H1 (cell line): ENCODE measurements around the gene CYP39A1. TPM values are rescaled to one million over a fixed set of nuclear protein-coding genes. Genes with fewer than 3 reads are reported as not detected.

Source experiments
- CTCF ChIA-PET: fragments of 300-600 bp; sonication (Branson Sonifier 250); formaldehyde crosslinking; loops from one replicate; lab custom pipeline; 2021; ENCODE audit not compliant: partially characterized antibody; lab: Charles Lee
- POLR2A ChIA-PET: fragments of 300-600 bp; sonication (Branson Sonifier 250); formaldehyde crosslinking; loops from one replicate; lab custom pipeline; 2021; ENCODE audit warnings: inconsistent platforms; ENCODE audit not compliant: partially characterized antibody; lab: Charles Lee
- DNase-seq, 2 experiments: peaks; one replicate each; pipeline versions ENCODE4 v3.0.0 to v3.0.0-alpha.2; 2010 to 2022; ENCODE audit warnings: low spot score in 2 of 2, low read depth in 1 of 2, mixed read lengths in 1 of 2
- FAIRE-seq: peaks from 2 replicates; lab custom pipeline; 2011; peaks lifted over from hg19 to GRCh38; lab: Jason Lieb, UNC
- H2AFZ ChIP-seq: 2 replicates; pipeline ENCODE4 v1.8.1; 2012; ENCODE audit warnings: low read length, inconsistent platforms
- H2AK5ac ChIP-seq: 2 replicates; pipeline ENCODE4 v1.6.1; 2013; ENCODE audit warnings: low read depth, low read length
- H2BK120ac ChIP-seq: replicated peaks from 2 replicates; pipeline ENCODE3; 2013; ENCODE audit warnings: low read depth, low read length, inconsistent platforms
- H2BK12ac ChIP-seq: 2 replicates; pipeline ENCODE4 v1.6.1; 2013; ENCODE audit warnings: low read depth, low read length
- H2BK15ac ChIP-seq: 2 replicates; pipeline ENCODE4 v1.6.1; 2013; ENCODE audit warnings: low read length
- H2BK20ac ChIP-seq: 2 replicates; pipeline ENCODE4 v1.6.1; 2013; ENCODE audit warnings: low read length
- H2BK5ac ChIP-seq: 2 replicates; pipeline ENCODE4 v1.6.1; 2013; ENCODE audit warnings: low read depth, low read length
- H3K14ac ChIP-seq: 2 replicates; pipeline ENCODE4 v1.6.1; 2013; ENCODE audit warnings: inconsistent platforms; ENCODE audit not compliant: insufficient read length
- H3K18ac ChIP-seq: 2 replicates; pipeline ENCODE4 v1.6.1; 2013; ENCODE audit warnings: low read length; ENCODE audit errors: extremely low read depth
- H3K23ac ChIP-seq: 2 replicates; pipeline ENCODE4 v1.6.1; 2013; ENCODE audit warnings: inconsistent platforms; ENCODE audit not compliant: insufficient read length
- H3K23me2 ChIP-seq: 2 replicates; pipeline ENCODE4 v1.6.1; 2013; ENCODE audit warnings: low read depth, low read length
- H3K27ac ChIP-seq: 2 replicates; pipeline ENCODE4 v1.6.1; 2011; ENCODE audit warnings: low read depth, low read length, inconsistent platforms
- H3K27me3 ChIP-seq, 4 experiments: replicated peaks in 1 of 4; 1 replicate in 1 of 4; 2 replicates in 3 of 4; pipeline versions ENCODE4 v1.6.1 to v1.8.1; 2011 to 2013; ENCODE audit warnings: low read length in 3 of 4, mild to moderate bottlenecking in 3 of 4, inconsistent platforms in 2 of 4, mixed read lengths in 2 of 4, moderate library complexity in 1 of 4; ENCODE audit not compliant: control insufficient read depth in 3 of 4, insufficient read depth in 3 of 4; ENCODE audit errors: extremely low read depth in 1 of 4
- H3K36me3 ChIP-seq, 4 experiments: 2 replicates each; pipeline versions ENCODE4 v1.6.1 to v1.8.1; 2011 to 2013; ENCODE audit warnings: mild to moderate bottlenecking in 4 of 4, low read length in 3 of 4, moderate library complexity in 2 of 4, control low read depth in 1 of 4, inconsistent platforms in 1 of 4; ENCODE audit not compliant: insufficient read depth in 4 of 4, control insufficient read depth in 2 of 4
- H3K4ac ChIP-seq: replicated peaks from 2 replicates; pipeline ENCODE3; 2013; ENCODE audit warnings: low read length, low read depth, mixed read lengths, inconsistent platforms; ENCODE audit not compliant: insufficient read length
- H3K4me1 ChIP-seq, 4 experiments: replicated peaks in 1 of 4; 1 replicate in 1 of 4; 2 replicates in 3 of 4; pipeline versions ENCODE4 v1.6.1 to v1.8.1; 2011 to 2013; ENCODE audit warnings: low read length in 3 of 4, inconsistent platforms in 2 of 4, mixed read lengths in 1 of 4; ENCODE audit not compliant: insufficient read depth in 4 of 4, control insufficient read depth in 3 of 4
- H3K4me2 ChIP-seq, 2 experiments: 2 replicates each; pipeline versions ENCODE4 v1.6.1 to v1.8.1; 2011 to 2013; ENCODE audit warnings: low read depth in 2 of 2, low read length in 2 of 2, control low read depth in 1 of 2, inconsistent platforms in 1 of 2, mild to moderate bottlenecking in 1 of 2; ENCODE audit not compliant: insufficient read depth in 1 of 2
- H3K4me3 ChIP-seq, 4 experiments: fragments of 200-600, 300-600 bp in 1 of 4; sonication (generic), shearing (Covaris generic), sonication (Bioruptor Twin) in 1 of 4; 2 replicates each; pipeline versions ENCODE4 v1.5.1 to v1.8.1; 2011 to 2016; ENCODE audit warnings: low read length in 4 of 4, low read depth in 3 of 4, control low read depth in 2 of 4, inconsistent platforms in 2 of 4, mild to moderate bottlenecking in 2 of 4, mixed read lengths in 1 of 4, moderate library complexity in 1 of 4; ENCODE audit not compliant: insufficient read depth in 2 of 4; ENCODE audit errors: extremely low read depth in 1 of 4
- H3K56ac ChIP-seq: replicated peaks from 2 replicates; pipeline ENCODE3; 2013; ENCODE audit warnings: low read depth, mild to moderate bottlenecking, mixed read lengths, low read length, inconsistent platforms; ENCODE audit not compliant: insufficient read length
- H3K79me1 ChIP-seq: 2 replicates; pipeline ENCODE4 v1.6.1; 2013; ENCODE audit warnings: low read depth, low read length, control low read depth
- H3K79me2 ChIP-seq, 2 experiments: 2 replicates each; pipeline versions ENCODE4 v1.6.1 to v1.8.1; 2012 to 2013; ENCODE audit warnings: low read length in 2 of 2, mild to moderate bottlenecking in 2 of 2, inconsistent platforms in 1 of 2; ENCODE audit not compliant: insufficient read depth in 2 of 2, control insufficient read depth in 1 of 2
- H3K9ac ChIP-seq, 4 experiments: replicated peaks in 1 of 4; 1 replicate in 1 of 4; 2 replicates in 3 of 4; pipeline versions ENCODE4 v1.6.1 to v1.8.1; 2011 to 2013; ENCODE audit warnings: low read depth in 3 of 4, low read length in 3 of 4, control low read depth in 2 of 4, mild to moderate bottlenecking in 2 of 4, moderate library complexity in 2 of 4, inconsistent platforms in 1 of 4; ENCODE audit errors: extremely low read depth in 1 of 4
- H3K9me3 ChIP-seq, 2 experiments: 2 replicates each; pipeline versions ENCODE4 v1.6.1 to v1.8.1; 2012 to 2013; ENCODE audit warnings: mild to moderate bottlenecking in 2 of 2, moderate library complexity in 2 of 2, control low read depth in 1 of 2, inconsistent platforms in 1 of 2, low read depth in 1 of 2, low read length in 1 of 2, mixed read lengths in 1 of 2; ENCODE audit not compliant: insufficient read depth in 2 of 2
- H4K20me1 ChIP-seq, 2 experiments: replicated peaks in 1 of 2; 2 replicates each; pipeline versions ENCODE3 to v1.8.1; 2011 to 2013; ENCODE audit warnings: inconsistent platforms in 2 of 2, low read length in 2 of 2, mild to moderate bottlenecking in 1 of 2; ENCODE audit not compliant: insufficient read depth in 2 of 2, control insufficient read depth in 1 of 2
- H4K5ac ChIP-seq: 2 replicates; pipeline ENCODE4 v1.6.1; 2013; ENCODE audit warnings: low read length, low read depth, mixed read lengths, inconsistent platforms; ENCODE audit not compliant: insufficient read length
- H4K8ac ChIP-seq: 2 replicates; pipeline ENCODE4 v1.8.0; 2013; ENCODE audit warnings: mild to moderate bottlenecking, moderate library complexity, low read length, inconsistent platforms; ENCODE audit not compliant: insufficient read depth; ENCODE audit errors: extremely low read depth
- H4K91ac ChIP-seq: replicated peaks from 2 replicates; pipeline ENCODE3; 2013; ENCODE audit warnings: low read length, mixed read lengths, inconsistent platforms; ENCODE audit not compliant: insufficient read length
- ASH2L ChIP-seq: fragments of 200-600, 300-600 bp; sonication (generic); IDR thresholded peaks from one replicate; pipeline ENCODE4 v1.7.1; 2017; ENCODE audit warnings: low read length
- BACH1 ChIP-seq: IDR thresholded peaks from 2 replicates; pipeline ENCODE4 v1.6.1; 2012; ENCODE audit warnings: low read length, improper control_type of control experiment
- BRCA1 ChIP-seq: IDR thresholded peaks from 2 replicates; pipeline ENCODE4 v1.6.1; 2012; ENCODE audit warnings: low read depth, low read length, improper control_type of control experiment
- CBX5 ChIP-seq: fragments of 300-800, 300-1000 bp; sonication (generic); IDR thresholded peaks from 2 replicates; pipeline ENCODE4 v1.7.1; 2016; ENCODE audit warnings: antibody characterized with exemption, low read length, low read depth
- CBX8 ChIP-seq: fragments of 300-800, 300-1000 bp; sonication (generic); IDR thresholded peaks from 2 replicates; pipeline ENCODE4 v1.7.1; 2016; ENCODE audit warnings: low read depth, low read length, borderline replicate concordance
- EGR1 ChIP-seq: IDR thresholded peaks from 2 replicates; pipeline ENCODE4 v1.6.1; 2011; ENCODE audit warnings: low read depth, low read length, borderline replicate concordance
- JUN ChIP-seq: IDR thresholded peaks from 2 replicates; pipeline ENCODE4 v1.6.1; 2011; ENCODE audit warnings: low read depth, mild to moderate bottlenecking, improper control_type of control experiment, low read length
- NANOG ChIP-seq: IDR thresholded peaks from 2 replicates; pipeline ENCODE4 v1.6.1; 2011; ENCODE audit warnings: low read length, low read depth, mild to moderate bottlenecking, inconsistent platforms; ENCODE audit not compliant: insufficient read depth, poor library complexity, severe bottlenecking
- NRF1 ChIP-seq: IDR thresholded peaks from 2 replicates; pipeline ENCODE4 v1.6.1; 2011; ENCODE audit warnings: mild to moderate bottlenecking, low read depth, low read length, improper control_type of control experiment
- PHF8 ChIP-seq: fragments of 200-600 bp; sonication (generic); conservative IDR thresholded peaks from 2 replicates; pipeline ENCODE4 v1.7.1; 2012; ENCODE audit warnings: low read depth, mild to moderate bottlenecking, inconsistent platforms, low read length, moderate library complexity
- POLR2A ChIP-seq, 2 experiments: IDR thresholded peaks; 1 replicate in 1 of 2; 2 replicates in 1 of 2; pipeline ENCODE4 v1.6.1; 2011; ENCODE audit warnings: low read depth in 2 of 2, low read length in 2 of 2, mild to moderate bottlenecking in 2 of 2; ENCODE audit errors: control extremely low read depth in 1 of 2
- RBBP5 ChIP-seq: IDR thresholded peaks from 2 replicates; pipeline ENCODE4 v1.7.1; 2012; ENCODE audit warnings: low read depth, mild to moderate bottlenecking, inconsistent platforms, low read length, moderate library complexity, borderline replicate concordance
- SP1 ChIP-seq: IDR thresholded peaks from 2 replicates; pipeline ENCODE4 v1.6.1; 2011; ENCODE audit warnings: low read depth, low read length
- SP4 ChIP-seq: IDR thresholded peaks from 2 replicates; pipeline ENCODE4 v1.6.1; 2012; ENCODE audit warnings: low read length, inconsistent platforms
- TBP ChIP-seq: IDR thresholded peaks from 2 replicates; pipeline ENCODE4 v1.6.1; 2011; ENCODE audit warnings: low read depth, low read length, improper control_type of control experiment
- WGBS, 2 experiments: shearing (Covaris generic) in 1 of 2; methylation state at CpG; one replicate each; pipeline versions ENCODE4 v1.1.6 to v1.1.7; 2013 to 2015; ENCODE audit warnings: low lambda C conversion rate in 2 of 2, mixed read lengths in 2 of 2, inconsistent platforms in 1 of 2, low coverage in 1 of 2, missing lambda C conversion rate in 1 of 2; ENCODE audit not compliant: insufficient replicate concordance in 2 of 2, insufficient coverage in 1 of 2, insufficient read length in 1 of 2; ENCODE audit errors: extremely low coverage in 1 of 2, missing lambda C conversion rate in 1 of 2; 5-methylcytosine and 5-hydroxymethylcytosine counted together
- polyA plus RNA-seq, 7 experiments: library from polyadenylated mRNA; depleted of rRNA in 3 of 7; stranded (reverse) in 5 of 7; unstranded in 2 of 7; fragments of >200 nt in 5 of 7; fragments of 200-250 nt in 2 of 7; gene quantifications; 1 replicate in 5 of 7; 2 replicates in 1 of 7; 4 replicates in 1 of 7; pipeline versions ENCODE4 v1.2.1 to v1.2.3, GENCODE V29; 2011 to 2013; ENCODE audit warnings: missing spikeins in 2 of 7, mixed read lengths in 2 of 7
- total RNA-seq: library from RNA; stranded (reverse); fragmentation: NEBNext Ultra II Directional; extraction: Animal tissue kit (Norgen Biotek cat#: 25700); gene quantifications from 2 replicates; pipeline ENCODE4 v1.2.1, GENCODE V29; 2021

Gene CYP39A1
- total and polyA plus RNA-seq, 2 of the 8 experiments (the other 6 are each of a cell fraction or from before 2014, with no cell fraction given), result 0.71 to 2.4 TPM

DNA sequence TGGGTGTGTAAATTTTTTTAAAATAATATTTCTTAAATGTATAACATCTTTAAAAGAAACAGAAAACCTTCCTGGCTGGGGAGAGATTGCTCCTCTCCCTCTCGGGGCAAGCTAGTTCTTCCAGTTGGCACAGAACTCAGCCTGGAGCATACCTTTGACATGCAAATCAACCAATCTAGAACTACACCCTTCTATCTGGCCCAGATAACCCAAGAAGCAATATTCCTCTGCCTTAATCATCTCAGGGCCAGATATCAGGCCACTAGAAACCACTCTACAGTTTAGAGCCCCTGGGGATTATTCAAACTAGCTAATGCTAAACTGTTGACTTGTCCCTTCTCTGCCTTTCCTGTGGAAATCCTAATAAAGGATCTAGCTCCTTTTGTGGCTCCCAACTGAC, 33.9 kb downstream of the CYP39A1 start:
- no peak overlapping the region for H2AFZ ChIP-seq
- H2BK5ac ChIP-seq, result no peak overlapping the region
- CTCF ChIA-PET, result interaction anchor here (1.6 to 2.3 kb wide), 2 partner anchors 37 to 397 kb away, joined by 3 to 7 read pairs; no protein-coding TSS in a partner anchor
- H3K79me1 ChIP-seq, result no peaks in the 10 kb centered on the region
- H3K36me3 ChIP-seq, result no peaks in the 10 kb centered on the region
- no peaks in the 10 kb centered on the region for H4K20me1 ChIP-seq
- H2BK15ac ChIP-seq, result no peak overlapping the region
- H3K4me2 ChIP-seq, result no peak overlapping the region
- POLR2A ChIA-PET, result no interaction called here
- no peaks in the 10 kb centered on the region for H3K9me3 ChIP-seq
- H2AK5ac ChIP-seq, result no peak overlapping the region
- H3K79me2 ChIP-seq, result no peaks in the 10 kb centered on the region
- no peak overlapping the region for H2BK12ac ChIP-seq
- no peak overlapping the region for H3K27ac ChIP-seq
- no peak overlapping the region for H3K4ac ChIP-seq
- H4K5ac ChIP-seq, result no peak overlapping the region
- 94% methylated on average over 1 of the region's 1 CpG; no CpG with 5 or more reads in 1 of the 2 experiments for WGBS, 2 experiments
- H3K4me3 ChIP-seq, result no peak overlapping the region
- FAIRE-seq, result no peak
- no peak overlapping the region for H4K91ac ChIP-seq
- H2BK20ac ChIP-seq, result no peak overlapping the region
- no peak overlapping the region for H2BK120ac ChIP-seq
- no peak overlapping the region for H3K56ac ChIP-seq
- no peak overlapping the region for H3K9ac ChIP-seq
- H3K14ac ChIP-seq, result no peak overlapping the region
- no peak overlapping the region for H3K18ac ChIP-seq
- H3K27me3 ChIP-seq, result no peaks in the 10 kb centered on the region; a peak in 1 of 7 replicates
- H4K8ac ChIP-seq, result no peak overlapping the region
- H3K23me2 ChIP-seq, result no peaks in the 10 kb centered on the region
- TF ChIP-seq SP1, result no peak
- no peak for TF ChIP-seq CBX5
- TF ChIP-seq TBP, result no peak
- TF ChIP-seq CBX8, result no peak
- TF ChIP-seq BRCA1, result no peak
- TF ChIP-seq ASH2L, result no peak
- TF ChIP-seq BACH1, result no peak
- no peak for TF ChIP-seq NRF1
- no peak for TF ChIP-seq JUN
- TF ChIP-seq PHF8, result no peak
- TF ChIP-seq SP4, result no peak
- no peak for TF ChIP-seq EGR1
- TF ChIP-seq NANOG, result no peak
- TF ChIP-seq POLR2A (IDR thresholded peaks at IDR 0.05; ENCODE audit: control extremely low read depth in 1 of 2, low read depth in 2 of 2, low read length in 2 of 2), result no peak
- no peak for TF ChIP-seq RBBP5
- no peak for DNase-seq
- no peak overlapping the region for H3K23ac ChIP-seq
- H3K4me1 ChIP-seq, result no peaks in the 10 kb centered on the region
